ENCODE data around the gene KAT2A.

Gene KAT2A

DNA sequence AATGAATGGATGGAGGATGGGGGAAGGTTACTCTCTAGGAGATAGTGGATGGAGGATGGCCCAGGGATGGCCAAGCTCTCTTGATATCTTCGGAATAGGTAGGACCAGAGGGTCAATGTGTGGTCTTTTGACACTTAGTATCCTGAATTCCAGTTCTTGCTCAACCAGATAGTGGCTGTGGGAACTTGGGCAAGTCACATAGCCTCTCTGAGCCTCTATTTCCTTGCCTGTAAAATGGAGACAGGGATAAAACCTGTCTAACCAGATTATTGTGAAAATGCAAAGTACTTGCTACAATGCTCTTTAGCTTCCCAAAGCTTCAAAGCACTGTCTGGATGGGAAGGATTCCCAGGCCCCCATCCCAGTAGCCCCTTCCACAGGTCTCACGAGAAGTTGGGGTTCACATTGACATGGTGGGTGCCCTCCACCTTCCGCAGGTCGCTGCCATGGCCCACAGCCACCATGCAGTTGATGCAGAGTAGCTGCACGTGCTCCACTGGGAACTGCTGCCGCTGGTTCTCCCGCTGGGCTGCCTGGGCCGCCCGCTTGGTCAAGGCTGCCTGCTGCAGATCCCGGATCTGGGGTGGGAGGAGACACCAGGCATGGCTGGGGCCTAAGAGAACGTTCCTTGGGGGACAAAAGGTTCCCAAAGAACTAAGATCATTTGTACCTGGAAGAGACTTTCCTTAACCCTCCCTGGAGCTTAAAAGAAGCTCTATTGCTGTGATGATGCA, 17.8 kb downstream of the KAT2A start:
- TF ChIP-seq, protein P1, sequence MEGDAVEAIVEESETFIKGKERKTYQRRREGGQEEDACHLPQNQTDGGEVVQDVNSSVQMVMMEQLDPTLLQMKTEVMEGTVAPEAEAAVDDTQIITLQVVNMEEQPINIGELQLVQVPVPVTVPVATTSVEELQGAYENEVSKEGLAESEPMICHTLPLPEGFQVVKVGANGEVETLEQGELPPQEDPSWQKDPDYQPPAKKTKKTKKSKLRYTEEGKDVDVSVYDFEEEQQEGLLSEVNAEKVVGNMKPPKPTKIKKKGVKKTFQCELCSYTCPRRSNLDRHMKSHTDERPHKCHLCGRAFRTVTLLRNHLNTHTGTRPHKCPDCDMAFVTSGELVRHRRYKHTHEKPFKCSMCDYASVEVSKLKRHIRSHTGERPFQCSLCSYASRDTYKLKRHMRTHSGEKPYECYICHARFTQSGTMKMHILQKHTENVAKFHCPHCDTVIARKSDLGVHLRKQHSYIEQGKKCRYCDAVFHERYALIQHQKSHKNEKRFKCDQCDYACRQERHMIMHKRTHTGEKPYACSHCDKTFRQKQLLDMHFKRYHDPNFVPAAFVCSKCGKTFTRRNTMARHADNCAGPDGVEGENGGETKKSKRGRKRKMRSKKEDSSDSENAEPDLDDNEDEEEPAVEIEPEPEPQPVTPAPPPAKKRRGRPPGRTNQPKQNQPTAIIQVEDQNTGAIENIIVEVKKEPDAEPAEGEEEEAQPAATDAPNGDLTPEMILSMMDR (IDR thresholded peaks at IDR 0.05; ENCODE audit: borderline replicate concordance, control extremely low read depth, extremely low read depth, insufficient read depth, missing control alignments): no peak
- in situ Hi-C loops (cut with MboI; ENCODE audit: low sequenced_read_pairs, unreplicated experiment): loop anchor here (10.0 kb wide), 1 partner anchor 79 kb away; the partner anchor contains the start of gene NKIRAS2
- DNase-seq (ENCODE audit: low spot score): no peak

DNA sequence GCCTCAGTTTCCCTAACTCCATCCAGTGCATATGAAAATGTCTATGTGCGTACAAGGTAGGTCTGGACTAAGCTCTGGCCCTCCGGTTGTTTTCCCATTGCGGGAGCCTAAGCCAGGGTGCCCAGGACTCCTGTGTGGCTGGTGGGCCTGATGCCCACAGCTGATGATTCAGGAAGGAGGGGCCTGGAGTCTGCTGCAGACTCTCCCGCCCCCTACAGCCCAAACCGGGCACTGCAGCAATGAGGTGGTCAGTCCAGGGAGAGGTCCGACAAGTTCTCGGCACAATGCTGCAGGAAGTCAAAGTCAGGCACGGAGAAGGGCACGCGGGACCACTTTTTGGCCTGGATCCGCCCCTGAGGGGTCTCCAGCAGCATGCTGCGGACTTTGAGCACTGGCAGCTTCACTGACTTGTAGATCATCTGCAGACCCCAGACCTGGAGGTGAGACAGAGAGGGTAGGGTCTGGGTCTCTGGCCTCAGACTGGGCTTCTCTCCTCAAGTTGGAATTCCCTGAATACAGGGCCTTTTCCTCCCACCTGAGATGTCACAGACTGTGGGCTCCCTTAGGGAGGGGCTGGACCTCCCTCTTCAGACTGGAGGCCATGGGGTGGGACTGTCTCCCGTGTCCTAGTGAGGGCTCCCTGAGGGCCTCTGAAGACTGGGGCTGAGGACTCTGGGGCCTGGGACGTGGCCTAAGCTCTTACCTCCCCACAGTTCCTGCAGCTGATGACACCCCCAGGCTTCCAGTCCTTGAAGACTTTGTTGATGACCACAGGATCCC, 19.5 kb downstream of the KAT2A start:
- peak; percentile 83 for DNase-seq (ENCODE audit: low spot score)
- TF ChIP-seq, protein P1 (IDR thresholded peaks at IDR 0.05; ENCODE audit: borderline replicate concordance, control extremely low read depth, extremely low read depth, insufficient read depth, missing control alignments): peak; percentile 84

DNA sequence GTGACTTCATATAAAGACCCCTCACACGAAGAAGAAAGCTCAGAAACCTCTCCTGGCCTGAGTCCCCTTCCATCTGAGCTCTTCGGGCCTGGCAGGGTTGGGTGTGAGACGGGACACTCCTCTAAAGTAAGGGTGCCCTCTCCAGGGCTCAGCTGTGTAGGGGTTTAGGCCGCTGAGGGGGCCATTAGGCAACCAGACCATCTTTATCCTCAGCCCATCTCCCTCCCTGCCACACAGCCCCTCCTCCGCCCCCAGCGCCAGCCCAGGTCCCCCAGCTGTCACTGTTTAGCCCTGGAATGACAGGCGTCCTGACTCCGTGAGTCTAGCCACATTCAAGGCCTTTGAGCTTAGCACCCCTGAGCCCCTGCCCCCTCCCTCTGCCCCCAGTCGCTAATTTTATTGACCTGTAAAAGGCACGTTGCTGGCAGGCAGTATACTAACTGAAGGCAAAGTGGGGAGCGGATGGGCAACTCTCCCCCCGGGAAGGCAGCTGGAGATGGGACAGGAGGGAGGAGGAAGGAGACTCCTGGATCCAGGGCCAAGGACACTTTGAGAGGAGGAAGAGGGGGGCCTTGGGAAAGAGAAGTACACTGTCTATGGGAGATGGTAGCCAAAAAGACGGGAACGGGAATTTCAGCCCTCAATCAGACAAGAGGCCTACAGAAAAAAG, 22.3 kb downstream of the KAT2A start:
- in situ Hi-C loops (cut with MboI; ENCODE audit: low sequenced_read_pairs, unreplicated experiment): no loop called here
- no peak for DNase-seq (ENCODE audit: low spot score)
- TF ChIP-seq, protein P1 (IDR thresholded peaks at IDR 0.05; ENCODE audit: borderline replicate concordance, control extremely low read depth, extremely low read depth, insufficient read depth, missing control alignments): no peak

More for the DNA sequence above, 19.5 kb downstream of the KAT2A start:
- in situ Hi-C loops (cut with MboI; ENCODE audit: low sequenced_read_pairs, unreplicated experiment): loop anchor here (10.0 kb wide), 1 partner anchor 77 kb away; the partner anchor contains the start of gene NKIRAS2

DNA sequence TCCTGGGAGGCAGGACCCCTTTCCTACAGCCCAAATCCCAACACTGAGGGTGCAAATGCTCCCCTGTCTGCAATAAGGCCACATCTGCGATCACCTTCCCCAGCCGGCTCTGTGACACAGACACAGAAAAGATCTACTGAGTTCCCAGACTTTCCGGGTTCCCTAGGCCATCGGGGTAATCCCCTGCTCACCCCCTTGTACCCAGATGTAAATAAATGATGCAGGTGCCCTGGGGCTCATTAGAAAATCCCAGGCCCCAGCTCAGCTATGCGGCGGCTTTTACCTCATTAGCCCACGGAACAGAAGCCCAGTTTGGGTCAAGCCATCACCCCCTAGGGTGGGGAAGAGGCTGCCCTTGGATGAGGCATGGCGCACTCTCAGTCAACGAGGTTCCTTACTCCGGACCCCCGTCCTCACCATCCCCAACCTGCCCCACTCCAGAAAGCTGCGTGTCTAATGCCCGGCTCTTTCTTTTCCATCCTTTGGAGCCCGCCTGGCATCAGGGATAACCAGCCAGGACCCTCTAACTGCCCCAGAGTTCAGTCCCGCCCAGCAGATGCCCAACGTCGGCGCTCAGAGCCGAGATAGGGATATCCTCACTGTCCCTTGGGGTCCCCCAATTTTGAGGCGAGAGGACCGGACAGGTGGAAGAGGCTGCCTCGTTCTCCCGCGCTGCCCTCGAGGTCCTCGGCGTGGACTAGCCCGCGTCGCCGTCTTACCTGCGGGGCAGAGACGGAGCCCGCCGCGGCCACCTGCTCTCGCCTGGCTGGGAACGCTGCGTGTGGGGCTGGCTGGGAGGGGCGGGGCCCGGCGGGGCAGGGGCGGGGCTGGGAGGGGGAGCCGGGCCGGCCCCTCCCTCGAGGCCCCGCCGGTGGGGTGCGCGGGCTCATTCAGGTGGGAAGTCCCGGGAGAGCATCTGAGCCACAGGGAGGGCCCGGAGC, 23.2 kb downstream of the KAT2A start, which contains the start of gene ZNF385C:
Gene ZNF385C, minus strand, starts transcription at position 783 of the 941 bp plus-strand sequence. CDS start 35,417 bp downstream, outside the sequence.
- in situ Hi-C loops (cut with MboI; ENCODE audit: low sequenced_read_pairs, unreplicated experiment): no loop called here
- DNase-seq (ENCODE audit: low spot score): peak; percentile 78
- TF ChIP-seq, protein P1 (IDR thresholded peaks at IDR 0.05; ENCODE audit: borderline replicate concordance, control extremely low read depth, extremely low read depth, insufficient read depth, missing control alignments): no peak

DNA sequence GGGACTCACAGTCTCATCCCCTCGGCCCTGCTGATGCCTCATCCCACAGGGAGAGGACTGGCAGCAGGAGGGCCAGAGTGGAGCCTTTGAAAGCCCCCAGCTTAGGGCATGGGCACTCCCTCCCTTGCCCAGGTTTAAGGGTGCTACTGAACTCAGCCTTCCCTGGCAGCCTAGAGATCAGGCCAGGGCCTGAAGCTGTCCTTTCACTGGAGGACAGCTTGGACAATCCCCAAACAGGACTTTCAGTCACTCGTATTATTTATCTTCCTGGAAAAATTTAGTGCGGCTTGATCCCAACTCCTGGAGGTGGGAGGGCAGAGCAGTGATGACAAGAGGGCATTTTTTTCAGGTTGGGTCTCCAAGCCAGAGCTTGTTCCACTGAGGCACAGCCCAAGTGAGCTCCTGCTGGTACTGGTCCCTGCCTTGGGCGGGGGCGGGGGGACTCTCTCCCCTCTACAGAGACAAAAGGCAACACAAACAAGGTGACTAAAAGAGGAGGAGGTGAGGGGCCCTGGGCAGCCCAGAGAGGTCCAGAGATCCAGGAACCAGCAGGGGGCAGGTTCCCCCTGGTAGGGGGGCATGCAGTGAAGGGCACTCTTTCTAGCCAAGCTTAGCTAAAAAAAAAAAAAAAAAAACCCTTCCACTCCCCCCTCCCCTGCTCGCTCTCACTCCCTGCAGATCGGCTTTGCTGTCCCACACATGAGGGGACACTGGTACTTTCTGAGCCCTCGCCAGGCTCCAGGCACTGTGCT, 24.6 kb downstream of the KAT2A start:
- in situ Hi-C loops (cut with MboI; ENCODE audit: low sequenced_read_pairs, unreplicated experiment): no loop called here
- DNase-seq (ENCODE audit: low spot score): no peak
- TF ChIP-seq, protein P1 (IDR thresholded peaks at IDR 0.05; ENCODE audit: borderline replicate concordance, control extremely low read depth, extremely low read depth, insufficient read depth, missing control alignments): no peak

Measured in GM13976 (cell line).